ENCODE data around the gene OMD. TPM values are rescaled to one million over a fixed set of nuclear protein-coding genes. Genes with fewer than 3 reads are reported as not detected.

Gene OMD
- total and polyA plus RNA-seq, 9 of the 15 experiments (the other 6 are each of a cell fraction or from before 2014, with no cell fraction given), result 0.21 TPM; not detected in 8

- 41% methylated on average over 2 of the region's 2 CpGs for whole genome bisulfite sequencing (ENCODE audit: insufficient coverage, low coverage, missing lambda C conversion rate)
- H3K9me3 ChIP-seq (replicated peaks; ENCODE audit: control insufficient read depth, insufficient read depth, low read depth, low read length), result no peaks in the 10 kb centered on the region
- no peaks in the 10 kb centered on the region for H3K27me3 ChIP-seq (ENCODE audit: control insufficient read depth in 2 of 2, insufficient read depth in 2 of 2, low read length in 2 of 2)
- no peak overlapping the region for H3K4me3 ChIP-seq
- no peak overlapping the region for H3K4me2 ChIP-seq (ENCODE audit: insufficient read depth, low read length)
- DNase-seq (ENCODE audit: extremely low read depth in 1 of 4, low spot score in 3 of 4) (no peak), FAIRE-seq (no peak), ATAC-seq (no peak)
- CTCF ChIA-PET (ENCODE audit: low intra/inter-chr PET ratio), result interaction anchor here (0.6 kb wide), 1 partner anchor 487 kb away, joined by 4 read pairs; no protein-coding TSS in a partner anchor
- H4K20me1 ChIP-seq (replicated peaks; ENCODE audit: control insufficient read depth, insufficient read depth, low read length), result no peaks in the 10 kb centered on the region
- no peaks in the 10 kb centered on the region for H3K36me3 ChIP-seq (ENCODE audit: control insufficient read depth, insufficient read depth, low read length)
- H3K79me2 ChIP-seq (ENCODE audit: control insufficient read depth, insufficient read depth, low read length), result no peaks in the 10 kb centered on the region
- TF ChIP-seq ZNF347 (CRISPR knock-in tag; IDR thresholded peaks at IDR 0.05; ENCODE audit: low read depth) (no peak), TARDBP (IDR thresholded peaks at IDR 0.05) (no peak), CREM (IDR thresholded peaks at IDR 0.05; ENCODE audit: low read depth) (no peak), ZNF639 (CRISPR knock-in tag; conservative IDR thresholded peaks at IDR 0.05 in 1 of 2, IDR thresholded peaks at IDR 0.05 in 1 of 2) (no peak), SIRT6 (IDR thresholded peaks at IDR 0.05; ENCODE audit: low read depth, low read length) (no peak), POU5F1 (IDR thresholded peaks at IDR 0.05; ENCODE audit: borderline replicate concordance, low read depth, low read length, partially characterized antibody) (no peak), YY1 (IDR thresholded peaks at IDR 0.05; ENCODE audit: borderline replicate concordance in 1 of 3, control insufficient read depth in 1 of 3, extremely low read depth in 1 of 3, insufficient read depth in 3 of 3, insufficient read length in 1 of 3, insufficient replicate concordance in 2 of 3, low read depth in 1 of 3, low read length in 2 of 3) (no peak), ZNF232 (CRISPR knock-in tag; IDR thresholded peaks at IDR 0.05) (no peak)
- in situ Hi-C loops (cut with MboI), result loop anchor here (10.0 kb wide), 1 partner anchor 295 kb away; no protein-coding TSS in a partner anchor
- H2AFZ ChIP-seq (ENCODE audit: low read depth, low read length), result no peak overlapping the region
- no TSS peak for BruUV-seq (replicated peaks)
- POLR2A ChIA-PET, result no interaction called here
- H3K9me1 ChIP-seq (ENCODE audit: control insufficient read depth, insufficient read depth, low read length), result no peaks in the 10 kb centered on the region
- intact Hi-C loops (cut with micrococcal nuclease), result loop anchor here (10.0 kb wide), 1 partner anchor 75 kb away; no protein-coding TSS in a partner anchor
- no peak overlapping the region for H3K27ac ChIP-seq (ENCODE audit: extremely low read depth, low read depth, low read length)
- H3K4me1 ChIP-seq (replicated peaks in 1 of 2; ENCODE audit: control insufficient read depth in 2 of 2, insufficient read depth in 2 of 2, low read length in 2 of 2), result no peaks in the 10 kb centered on the region
- no peak overlapping the region for H3K9ac ChIP-seq (ENCODE audit: insufficient read depth in 1 of 2, low read depth in 2 of 2, low read length in 2 of 2)
Measured at GRCh38 chr9:92429836-92430235, 5.6 kb upstream of the OMD start.
